ENCODE measurements around the gene YWHAH. TPM values are rescaled to one million over a fixed set of nuclear protein-coding genes. Genes with fewer than 3 reads are reported as not detected.

YWHAH gene
- total and polyA plus RNA-seq, 2 of the 8 experiments (the other 6 are each of a cell fraction or from before 2014, with no cell fraction given) = 146 to 247 TPM

GRCh38 chr22:31968022-31968421, 23.7 kb downstream of the YWHAH start:
- POLR2A ChIA-PET (ENCODE audit: partially characterized antibody) = interaction anchor here (0.7 kb wide), 1 partner anchor 409 kb away, joined by 3 read pairs; no protein-coding TSS in a partner anchor
- H4K5ac ChIP-seq (ENCODE audit: insufficient read length, low read depth, low read length) = no peak overlapping the region

More at GRCh38 chr22:31968022-31968421, 23.7 kb downstream of the YWHAH start:
- Histone ChIP-seq H4K91ac (replicated peaks; ENCODE audit: insufficient read length, low read length) (no peak overlapping the region), H3K4ac (replicated peaks; ENCODE audit: insufficient read length, low read depth, low read length) (no peak overlapping the region), H3K56ac (replicated peaks; ENCODE audit: insufficient read length, low read depth, low read length) (no peak overlapping the region), H3K14ac (ENCODE audit: insufficient read length) (no peak overlapping the region), H3K79me2 (ENCODE audit: control insufficient read depth in 1 of 2, insufficient read depth in 2 of 2, low read length in 2 of 2) (no peaks in the 10 kb centered on the region), H3K36me3 (ENCODE audit: control insufficient read depth in 2 of 4, insufficient read depth in 4 of 4, low read length in 3 of 4) (no peaks in the 10 kb centered on the region), H3K27ac (ENCODE audit: low read depth, low read length) (no peak overlapping the region), H2BK20ac (ENCODE audit: low read length) (no peak overlapping the region), H3K79me1 (ENCODE audit: low read depth, low read length) (no peaks in the 10 kb centered on the region), H2AK5ac (ENCODE audit: low read depth, low read length) (no peak overlapping the region), H2BK120ac (replicated peaks; ENCODE audit: low read depth, low read length) (no peak overlapping the region), H3K4me3 (ENCODE audit: extremely low read depth in 1 of 4, insufficient read depth in 2 of 4, low read depth in 3 of 4, low read length in 4 of 4) (no peak overlapping the region), H4K8ac (ENCODE audit: extremely low read depth, insufficient read depth, low read length) (no peak overlapping the region), H3K9me3 (ENCODE audit: insufficient read depth in 2 of 2, low read depth in 1 of 2, low read length in 1 of 2) (no peaks in the 10 kb centered on the region), H3K23me2 (ENCODE audit: low read depth, low read length) (peaks cover 6% of the 10 kb centered on the region; the same call in 1 of the 2 replicates), H3K27me3 (replicated peaks in 1 of 4; ENCODE audit: control insufficient read depth in 3 of 4, extremely low read depth in 1 of 4, insufficient read depth in 3 of 4, low read length in 3 of 4) (peaks cover 0 to 7% (median 2%) of the 10 kb centered on the region in 4 experiments; a peak in 3 of 7 replicates), H4K20me1 (replicated peaks in 1 of 2; ENCODE audit: control insufficient read depth in 1 of 2, insufficient read depth in 2 of 2, low read length in 2 of 2) (no peaks in the 10 kb centered on the region), H3K4me1 (replicated peaks in 1 of 4; ENCODE audit: control insufficient read depth in 3 of 4, insufficient read depth in 4 of 4, low read length in 3 of 4) (peaks cover 0 to 2% (median 0%) of the 10 kb centered on the region in 4 experiments; a peak in 1 of 7 replicates), H3K9ac (replicated peaks in 1 of 4; ENCODE audit: extremely low read depth in 1 of 4, low read depth in 3 of 4, low read length in 3 of 4) (no peak overlapping the region), H2BK15ac (ENCODE audit: low read length) (no peak overlapping the region), H2BK5ac (ENCODE audit: low read depth, low read length) (no peak overlapping the region), H3K18ac (ENCODE audit: extremely low read depth, low read length) (no peak overlapping the region), H2BK12ac (ENCODE audit: low read depth, low read length) (no peak overlapping the region), H3K4me2 (ENCODE audit: insufficient read depth in 1 of 2, low read depth in 2 of 2, low read length in 2 of 2) (no peak overlapping the region), H3K23ac (ENCODE audit: insufficient read length) (no peak overlapping the region), H2AFZ (ENCODE audit: low read length) (no peak overlapping the region)
- no peak for FAIRE-seq
- 89% methylated on average over 7 of the region's 9 CpGs; no CpG with 5 or more reads in 1 of the 2 experiments for WGBS, 2 experiments (ENCODE audit: extremely low coverage in 1 of 2, insufficient coverage in 1 of 2, insufficient read length in 1 of 2, insufficient replicate concordance in 2 of 2, low coverage in 1 of 2, low lambda C conversion rate in 2 of 2, missing lambda C conversion rate in 1 of 2)
- no peak for DNase-seq (ENCODE audit: low read depth in 1 of 2, low spot score in 2 of 2)
- CTCF ChIA-PET (ENCODE audit: partially characterized antibody) = interaction anchor here (0.6 to 15.0 kb wide), 10 partner anchors 26 to 1341 kb away, joined by 3 to 243 read pairs (median 4); no protein-coding TSS in a partner anchor
- TF ChIP-seq RAD21 (IDR thresholded peaks at IDR 0.05 in 1 of 2, conservative IDR thresholded peaks at IDR 0.05 in 1 of 2; ENCODE audit: low read depth in 2 of 2, low read length in 2 of 2) (no peak), RFX5 (IDR thresholded peaks at IDR 0.05; ENCODE audit: borderline replicate concordance, low read depth, low read length) (no peak), SUZ12 (IDR thresholded peaks at IDR 0.05; ENCODE audit: low read length) (no peak), TBP (IDR thresholded peaks at IDR 0.05; ENCODE audit: low read depth, low read length) (no peak)

All from H1 (cell line).